ENCODE measurements around the gene MOB3C. TPM values are rescaled to one million over a fixed set of nuclear protein-coding genes. Genes with fewer than 3 reads are reported as not detected.

The MOB3C gene
- polyA plus RNA-seq, 1 experiment, result 11.9 TPM

DNA sequence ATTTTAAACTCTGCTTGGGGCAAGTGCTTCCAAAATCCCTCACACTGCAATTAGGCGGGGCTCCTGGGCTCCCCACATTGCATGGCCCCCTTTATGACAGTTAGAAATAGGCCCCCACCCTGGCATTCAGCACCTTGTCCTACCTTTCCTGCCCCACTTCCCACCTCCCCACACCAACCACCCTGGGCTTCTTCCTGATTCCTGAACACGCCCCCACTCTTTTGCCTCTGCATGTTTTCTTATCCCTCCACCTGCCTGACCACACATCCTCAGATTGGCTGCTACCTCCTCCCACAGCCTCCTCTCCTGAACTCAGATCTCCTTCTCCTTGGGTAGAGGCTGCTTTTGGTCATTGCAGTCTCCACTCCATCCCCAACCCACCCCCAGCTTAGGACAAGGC, 1.5 kb downstream of the MOB3C start:
- H3K27ac ChIP-seq (ENCODE audit: low read depth, low read length), result no peak overlapping the region
- H3K9me3 ChIP-seq (ENCODE audit: control insufficient read depth, insufficient read depth, low read length), result no peaks in the 10 kb centered on the region; the same call in 1 of the 2 replicates
- H3K27me3 ChIP-seq (ENCODE audit: control insufficient read depth, insufficient read depth, low read length), result no peaks in the 10 kb centered on the region
- POLR2A ChIA-PET, result interaction anchor here (1.9 to 3.7 kb wide), 2 partner anchors 9 to 11 kb away, joined by 10 to 21 read pairs; partner anchors contain the start of gene MKNK1
- no peak for DNase-seq (ENCODE audit: low read depth, low spot score)
- peak overlapping the region; percentile 89 for H3K4me3 ChIP-seq (ENCODE audit: low read depth, low read length)
- CTCF ChIA-PET, result interaction anchor here (2.8 kb wide), 1 partner anchor 110 kb away, joined by 11 read pairs; no protein-coding TSS in a partner anchor
- TF ChIP-seq, protein P1, sequence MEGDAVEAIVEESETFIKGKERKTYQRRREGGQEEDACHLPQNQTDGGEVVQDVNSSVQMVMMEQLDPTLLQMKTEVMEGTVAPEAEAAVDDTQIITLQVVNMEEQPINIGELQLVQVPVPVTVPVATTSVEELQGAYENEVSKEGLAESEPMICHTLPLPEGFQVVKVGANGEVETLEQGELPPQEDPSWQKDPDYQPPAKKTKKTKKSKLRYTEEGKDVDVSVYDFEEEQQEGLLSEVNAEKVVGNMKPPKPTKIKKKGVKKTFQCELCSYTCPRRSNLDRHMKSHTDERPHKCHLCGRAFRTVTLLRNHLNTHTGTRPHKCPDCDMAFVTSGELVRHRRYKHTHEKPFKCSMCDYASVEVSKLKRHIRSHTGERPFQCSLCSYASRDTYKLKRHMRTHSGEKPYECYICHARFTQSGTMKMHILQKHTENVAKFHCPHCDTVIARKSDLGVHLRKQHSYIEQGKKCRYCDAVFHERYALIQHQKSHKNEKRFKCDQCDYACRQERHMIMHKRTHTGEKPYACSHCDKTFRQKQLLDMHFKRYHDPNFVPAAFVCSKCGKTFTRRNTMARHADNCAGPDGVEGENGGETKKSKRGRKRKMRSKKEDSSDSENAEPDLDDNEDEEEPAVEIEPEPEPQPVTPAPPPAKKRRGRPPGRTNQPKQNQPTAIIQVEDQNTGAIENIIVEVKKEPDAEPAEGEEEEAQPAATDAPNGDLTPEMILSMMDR (IDR thresholded peaks at IDR 0.05; ENCODE audit: low read depth, low read length), result no peak

DNA sequence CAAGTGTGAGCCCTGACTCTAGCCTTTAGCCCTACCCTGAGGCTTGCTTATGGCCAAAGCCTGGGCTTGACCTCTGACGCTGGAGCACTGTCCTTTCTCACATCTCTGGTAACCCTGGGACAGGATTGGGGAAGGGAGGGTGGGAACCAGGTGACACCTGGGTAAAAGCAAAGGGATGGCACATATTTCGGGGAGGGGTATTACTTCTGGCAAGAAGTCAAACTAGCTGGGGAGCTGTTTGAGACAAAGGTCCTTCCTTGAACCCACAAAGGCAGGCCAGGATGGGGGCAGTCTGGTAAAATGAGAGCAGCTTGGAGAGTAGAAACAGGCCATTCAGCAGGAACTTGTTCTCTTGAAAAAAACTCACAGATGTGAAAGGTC, 2.0 kb downstream of the MOB3C start:
- ChIA-PET POLR2A (interaction anchor here (1.5 to 2.0 kb wide), 2 partner anchors 10 to 54 kb away, joined by 3 to 10 read pairs; partner anchors contain the start of genes ATPAF1 and MKNK1), CTCF (interaction anchor here (1.3 kb wide), 1 partner anchor 10 kb away, joined by 5 read pairs; the partner anchor contains the start of gene MKNK1)
- no peak for DNase-seq (ENCODE audit: low read depth, low spot score)
- TF ChIP-seq, protein P1 (IDR thresholded peaks at IDR 0.05; ENCODE audit: low read depth, low read length), result no peak
- no peak overlapping the region for H3K27ac ChIP-seq (ENCODE audit: low read depth, low read length)
- no peak overlapping the region for H3K4me3 ChIP-seq (ENCODE audit: low read depth, low read length)
- H3K9me3 ChIP-seq (ENCODE audit: control insufficient read depth, insufficient read depth, low read length), result no peaks in the 10 kb centered on the region; the same call in 1 of the 2 replicates
- H3K27me3 ChIP-seq (ENCODE audit: control insufficient read depth, insufficient read depth, low read length), result no peaks in the 10 kb centered on the region

DNA sequence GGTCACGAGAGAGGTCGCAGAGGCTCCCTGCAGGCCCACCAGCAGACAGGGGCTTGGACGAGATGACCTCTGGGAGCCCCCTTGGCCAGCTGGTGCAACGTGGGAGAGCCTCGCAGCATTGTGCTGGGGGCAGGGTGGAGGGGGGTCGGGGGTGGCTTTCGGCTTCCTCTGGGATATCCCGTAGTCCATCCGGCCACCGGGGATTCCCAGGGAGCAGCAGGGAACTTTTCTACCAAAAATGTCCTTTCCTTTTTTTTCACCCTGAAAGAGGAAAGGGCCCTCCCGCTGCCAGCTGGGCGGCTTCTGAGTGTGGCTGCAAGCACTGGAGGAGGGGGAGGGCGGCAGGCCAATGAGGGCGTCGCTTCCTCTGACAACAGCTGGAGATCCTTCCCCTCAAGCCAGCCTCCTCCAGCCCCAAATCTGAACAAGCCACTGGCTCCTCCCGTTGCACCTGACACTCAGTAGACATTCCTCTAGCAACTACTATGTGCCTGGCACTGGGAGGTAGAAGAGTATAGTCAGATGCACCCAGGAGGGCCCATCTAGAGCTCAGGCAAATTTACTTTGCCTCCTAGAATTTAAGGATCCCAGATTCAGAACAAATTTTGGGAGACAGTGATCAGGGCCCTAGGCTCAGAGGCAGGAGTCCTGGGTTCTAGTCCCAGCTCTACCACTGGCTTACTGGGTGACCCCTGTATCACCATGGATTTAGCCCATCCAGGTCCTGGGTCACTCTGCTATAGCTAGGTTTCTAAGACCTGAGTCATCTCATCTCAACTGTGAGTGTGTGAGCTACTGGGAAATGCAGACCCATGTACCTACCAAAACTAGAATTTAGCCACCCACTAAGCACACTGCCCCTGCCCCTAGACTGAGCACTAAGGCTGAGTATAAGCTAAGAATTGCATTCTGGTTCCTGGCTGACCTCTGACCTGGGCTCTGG, 2.7 kb downstream of the MOB3C start:
- CTCF ChIA-PET, result interaction anchor here (0.6 to 1.3 kb wide), 2 partner anchors 9 to 359 kb away, joined by 5 to 7 read pairs; partner anchors contain the start of gene MKNK1
- POLR2A ChIA-PET, result interaction anchor here (1.5 to 2.0 kb wide), 2 partner anchors 9 to 55 kb away, joined by 3 to 10 read pairs; partner anchors contain the start of genes ATPAF1 and MKNK1
- peak; percentile 50 for DNase-seq (ENCODE audit: low read depth, low spot score)

DNA sequence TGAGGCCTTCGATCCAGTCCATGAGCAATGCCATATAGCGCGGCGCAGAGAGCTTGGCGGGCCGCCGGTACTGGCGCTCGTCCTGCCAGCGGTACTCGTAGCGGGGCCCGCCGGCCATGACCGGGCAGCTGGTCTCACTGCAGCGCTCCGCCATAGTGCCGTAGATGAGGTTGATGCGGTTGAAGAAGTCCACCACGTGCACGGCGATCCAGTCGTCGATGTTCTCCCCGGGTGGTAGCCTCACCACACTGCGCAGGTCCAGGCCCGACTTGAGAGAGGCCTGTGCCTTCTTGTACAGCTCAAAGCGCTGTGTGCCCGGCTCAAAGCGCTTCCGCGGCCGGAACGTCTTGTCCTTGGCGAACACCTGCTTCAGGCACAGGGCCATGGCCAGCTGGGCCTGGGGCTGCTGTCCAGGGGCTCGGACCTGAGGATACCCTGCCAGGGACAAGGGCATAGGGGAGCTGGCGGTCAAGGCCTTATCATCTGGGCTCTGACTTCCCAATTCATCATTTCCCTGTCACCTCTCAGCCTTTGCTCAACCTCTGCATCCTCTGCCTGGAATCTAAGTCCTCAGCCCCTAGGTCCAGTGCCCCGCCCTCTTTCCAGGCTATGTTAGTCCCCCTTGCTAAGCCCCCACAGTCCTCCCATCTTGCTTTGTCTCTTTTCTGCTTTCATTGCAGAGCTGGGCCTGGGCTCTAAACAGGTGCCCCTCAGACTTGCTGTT, 3.5 kb downstream of the MOB3C start:
- TF ChIP-seq, protein P1 (IDR thresholded peaks at IDR 0.05; ENCODE audit: low read depth, low read length), result no peak
- Histone ChIP-seq H3K9me3 (ENCODE audit: control insufficient read depth, insufficient read depth, low read length) (no peaks in the 10 kb centered on the region; the same call in 1 of the 2 replicates), H3K4me3 (ENCODE audit: low read depth, low read length) (peak overlapping the region; percentile 32; the same call in 1 of the 2 replicates), H3K27me3 (ENCODE audit: control insufficient read depth, insufficient read depth, low read length) (no peaks in the 10 kb centered on the region), H3K27ac (ENCODE audit: low read depth, low read length) (peak overlapping the region; percentile 52)
- DNase-seq (ENCODE audit: low read depth, low spot score), result no peak
- ChIA-PET CTCF (no interaction called here), POLR2A (interaction anchor here (1.5 to 2.0 kb wide), 2 partner anchors 9 to 56 kb away, joined by 3 to 10 read pairs; partner anchors contain the start of genes ATPAF1 and MKNK1)

More for the DNA sequence above, 2.7 kb downstream of the MOB3C start:
- peak overlapping the region; percentile 32; the same call in 1 of the 2 replicates for H3K4me3 ChIP-seq (ENCODE audit: low read depth, low read length)
- no peaks in the 10 kb centered on the region; the same call in 1 of the 2 replicates for H3K9me3 ChIP-seq (ENCODE audit: control insufficient read depth, insufficient read depth, low read length)
- no peaks in the 10 kb centered on the region for H3K27me3 ChIP-seq (ENCODE audit: control insufficient read depth, insufficient read depth, low read length)
- H3K27ac ChIP-seq (ENCODE audit: low read depth, low read length), result peak overlapping the region; percentile 52
- TF ChIP-seq, protein P1 (IDR thresholded peaks at IDR 0.05; ENCODE audit: low read depth, low read length), result no peak

Measured in AG04450 (cell line).